Skeletal muscle tissue (tissue), 4 donors: Measurements from ENCODE around the gene CRTC2. TPM values are rescaled to one million over a fixed set of nuclear protein-coding genes. Genes with fewer than 3 reads are reported as not detected.
"Not testable (repeated sequence)": the region's sequence is repeated elsewhere in the genome, so short reads cannot be mapped to it uniquely, and the experiment has no call there.

Experiments used
- H3K27ac ChIP-seq: one replicate; pipeline ENCODE4 v1.7.0; 2013; ENCODE audit warnings: mild to moderate bottlenecking, low read depth, low read length, inconsistent platforms
- H3K27me3 ChIP-seq, 3 donors: one replicate each; pipeline ENCODE4 v1.7.0; 2013; ENCODE audit warnings: low read length in 3 of 3; ENCODE audit not compliant: control insufficient read depth in 3 of 3, insufficient read depth in 3 of 3
- H3K36me3 ChIP-seq, 3 donors: one replicate each; pipeline ENCODE4 v1.7.0; 2013; ENCODE audit warnings: low read length in 3 of 3; ENCODE audit not compliant: control insufficient read depth in 3 of 3, insufficient read depth in 3 of 3
- H3K4me1 ChIP-seq, 3 donors: one replicate each; pipeline ENCODE4 v1.7.0; 2013; ENCODE audit warnings: low read length in 3 of 3, mild to moderate bottlenecking in 3 of 3; ENCODE audit not compliant: control insufficient read depth in 3 of 3, insufficient read depth in 3 of 3
- H3K4me3 ChIP-seq, 3 donors: one replicate each; pipeline ENCODE4 v1.7.0; 2013; ENCODE audit warnings: low read length in 3 of 3
- H3K9ac ChIP-seq, 3 donors: one replicate each; pipeline ENCODE4 v1.7.0; 2013; ENCODE audit warnings: low read length in 3 of 3, mild to moderate bottlenecking in 3 of 3, moderate library complexity in 2 of 3, low read depth in 1 of 3
- H3K9me3 ChIP-seq, 3 donors: one replicate each; pipeline ENCODE4 v1.7.0; 2013; ENCODE audit warnings: low read length in 3 of 3; ENCODE audit not compliant: control insufficient read depth in 3 of 3
- total RNA-seq: library from RNA; depleted of rRNA; stranded (reverse); fragments of >200 nt; gene quantifications from one replicate; pipeline ENCODE4 v1.2.3, GENCODE V29; 2014
- donor health status: Osteomylitis.

CRTC2 gene
- 3.1 TPM for total RNA-seq

GRCh38 chr1:153958111-153958960 lies at the start of gene CRTC2:
CRTC2 (minus strand) TSS chr1:153958612; CDS start chr1:153958497, 115 bp downstream.
- Histone ChIP-seq H3K4me1 (peaks cover 72 to 89% (median 84%) of the 10 kb centered on the region in 3 donors), H3K27ac (peak within 1 kb of the TSS; percentile 80), H3K9ac (peak within 1 kb of the TSS; percentile 85 to 94 (median 91)), H3K36me3 (peaks cover 16 to 29% (median 18%) of the 10 kb centered on the region in 3 donors), H3K4me3 (peak within 1 kb of the TSS; percentile 80 to 92 (median 89)), H3K27me3 (no peaks in the 10 kb centered on the region), H3K9me3 (no peaks in the 10 kb centered on the region)

- Histone ChIP-seq H3K27ac (no peak overlapping the region), H3K9ac (no peak overlapping the region), H3K4me1 (no peaks in the 10 kb centered on the region), H3K4me3 (no peak overlapping the region), H3K36me3 (no peaks in the 10 kb centered on the region), H3K27me3 (no peaks in the 10 kb centered on the region), H3K9me3 (no peaks in the 10 kb centered on the region)
Observed at GRCh38 chr1:154006136-154006535, 47.7 kb upstream of the CRTC2 start.

GRCh38 chr1:154000420-154000819 lies 42.0 kb upstream of the CRTC2 start:
- Histone ChIP-seq H3K9ac (no peak overlapping the region), H3K4me3 (no peak overlapping the region), H3K36me3 (peaks cover 0 to 1% (median 0%) of the 10 kb centered on the region in 3 donors), H3K27ac (no peak overlapping the region), H3K9me3 (no peaks in the 10 kb centered on the region), H3K27me3 (no peaks in the 10 kb centered on the region), H3K4me1 (no peaks in the 10 kb centered on the region)

GRCh38 chr1:153996882-153997281 lies 38.5 kb upstream of the CRTC2 start:
- H3K9me3 ChIP-seq, H3K9ac ChIP-seq, H3K27ac ChIP-seq, H3K27me3 ChIP-seq, H3K4me3 ChIP-seq: not testable (repeated sequence)
- Histone ChIP-seq H3K4me1 (peaks cover 10 to 17% (median 11%) of the 10 kb centered on the region in 3 donors), H3K36me3 (peaks cover 16 to 31% (median 18%) of the 10 kb centered on the region in 3 donors)

- Histone ChIP-seq H3K9me3 (no peaks in the 10 kb centered on the region), H3K9ac (no peak overlapping the region), H3K36me3 (peaks cover 19 to 37% (median 24%) of the 10 kb centered on the region in 3 donors), H3K27ac (no peak overlapping the region), H3K4me1 (peaks cover 16 to 26% (median 18%) of the 10 kb centered on the region in 3 donors), H3K4me3 (no peak overlapping the region), H3K27me3 (no peaks in the 10 kb centered on the region)
Observed at GRCh38 chr1:153995640-153996039, 37.2 kb upstream of the CRTC2 start.

GRCh38 chr1:153995202-153995601 lies 36.8 kb upstream of the CRTC2 start:
- no peaks in the 10 kb centered on the region for H3K9me3 ChIP-seq

GRCh38 chr1:153991806-153992205 lies 33.4 kb upstream of the CRTC2 start:
- Histone ChIP-seq H3K4me3 (peak overlapping the region; percentile 76 to 99 (median 97)), H3K9ac (peak overlapping the region; percentile 85 to 99 (median 97)), H3K9me3 (no peaks in the 10 kb centered on the region), H3K36me3 (peaks cover 19 to 37% (median 25%) of the 10 kb centered on the region in 3 donors), H3K27ac (no peak overlapping the region), H3K27me3 (no peaks in the 10 kb centered on the region), H3K4me1 (peaks cover 19 to 29% (median 23%) of the 10 kb centered on the region in 3 donors)

More at GRCh38 chr1:153995202-153995601, 36.8 kb upstream of the CRTC2 start:
- Histone ChIP-seq H3K9ac (no peak overlapping the region), H3K27me3 (no peaks in the 10 kb centered on the region), H3K4me3 (no peak overlapping the region), H3K4me1 (peaks cover 16 to 26% (median 20%) of the 10 kb centered on the region in 3 donors), H3K27ac (no peak overlapping the region), H3K36me3 (peaks cover 19 to 37% (median 25%) of the 10 kb centered on the region in 3 donors)

GRCh38 chr1:153991151-153991630 lies 32.8 kb upstream of the CRTC2 start:
- H3K4me1 ChIP-seq = peaks cover 19 to 29% (median 23%) of the 10 kb centered on the region in 3 donors
- H3K27ac ChIP-seq = peak overlapping the region; percentile 87
- H3K4me3 ChIP-seq = peak overlapping the region; percentile 76 to 99 (median 97)
- H3K9me3 ChIP-seq = no peaks in the 10 kb centered on the region
- peak overlapping the region; percentile 85 to 99 (median 97) for H3K9ac ChIP-seq
- H3K36me3 ChIP-seq = peaks cover 19 to 37% (median 25%) of the 10 kb centered on the region in 3 donors
- no peaks in the 10 kb centered on the region for H3K27me3 ChIP-seq

- Histone ChIP-seq H3K9ac (peak within 1 kb of the TSS; percentile 85 to 99 (median 97)), H3K4me1 (peaks cover 22 to 33% (median 23%) of the 10 kb centered on the region in 3 donors), H3K27ac (peak within 1 kb of the TSS; percentile 87), H3K9me3 (no peaks in the 10 kb centered on the region), H3K4me3 (peak within 1 kb of the TSS; percentile 76 to 99 (median 97)), H3K27me3 (no peaks in the 10 kb centered on the region), H3K36me3 (peaks cover 19 to 37% (median 25%) of the 10 kb centered on the region in 3 donors)
Observed at GRCh38 chr1:153990468-153991150, 32.2 kb upstream of the CRTC2 start, which contains the start of gene RPS27. RPS27 (plus strand) TSS chr1:153990762; CDS start chr1:153990797, 35 bp downstream.
